ENCODE results near the gene LEUTX. TPM values are rescaled to one million over a fixed set of nuclear protein-coding genes. Genes with fewer than 3 reads are reported as not detected.

The LEUTX gene
- total RNA-seq, 1 donor from 2014 or later, result not detected

- H3K4me3 Mint-ChIP-seq, result no peak overlapping the region
- POLR2A ChIA-PET, result no interaction called here
- DNase-seq (no peak), ATAC-seq (ENCODE audit: low read depth) (no peak)
- H3K4me1 Mint-ChIP-seq, result no peaks in the 10 kb centered on the region
- CTCF ChIA-PET, result no interaction called here
- H3K9me3 Mint-ChIP-seq, result no peaks in the 10 kb centered on the region
- H3K27me3 Mint-ChIP-seq, result peaks cover 22% of the 10 kb centered on the region
- no peak for TF ChIP-seq CTCF (IDR thresholded peaks at IDR 0.05)
- intact Hi-C loops (cut with micrococcal nuclease), result no loop called here
- H3K36me3 Mint-ChIP-seq (ENCODE audit: low read depth), result no peaks in the 10 kb centered on the region
- H3K27ac Mint-ChIP-seq, result no peak overlapping the region
These were observed 42.6 kb upstream of the LEUTX start for GRCh38 chr19:39736088-39736487.

- CTCF ChIA-PET, result no interaction called here
- H3K9me3 Mint-ChIP-seq, result no peaks in the 10 kb centered on the region
- peaks cover 25% of the 10 kb centered on the region for H3K27me3 Mint-ChIP-seq
- no peak overlapping the region for H3K27ac Mint-ChIP-seq
- no peaks in the 10 kb centered on the region for H3K36me3 Mint-ChIP-seq (ENCODE audit: low read depth)
- intact Hi-C loops (cut with micrococcal nuclease), result no loop called here
- no peak overlapping the region for H3K4me3 Mint-ChIP-seq
- no peak for DNase-seq
- H3K4me1 Mint-ChIP-seq, result no peaks in the 10 kb centered on the region
- ATAC-seq (ENCODE audit: low read depth), result no peak
- no peak for TF ChIP-seq CTCF (IDR thresholded peaks at IDR 0.05)
- POLR2A ChIA-PET, result no interaction called here
These were observed 41.3 kb upstream of the LEUTX start for GRCh38 chr19:39737351-39737750.

- CTCF ChIA-PET, result no interaction called here
- intact Hi-C loops (cut with micrococcal nuclease), result no loop called here
- DNase-seq (no peak), ATAC-seq (ENCODE audit: low read depth) (no peak)
- Mint-ChIP-seq H3K27ac (no peak within 1 kb of the TSS), H3K27me3 (peaks cover 29% of the 10 kb centered on the region), H3K4me3 (no peak within 1 kb of the TSS), H3K4me1 (no peaks in the 10 kb centered on the region), H3K36me3 (ENCODE audit: low read depth) (no peaks in the 10 kb centered on the region), H3K9me3 (no peaks in the 10 kb centered on the region)
- TF ChIP-seq CTCF (IDR thresholded peaks at IDR 0.05), result no peak
- POLR2A ChIA-PET, result no interaction called here
These were observed 40.8 kb upstream of the LEUTX start, which contains the start of gene CLC for GRCh38 chr19:39737891-39738290. Gene CLC (minus strand): TSS chr19:39738029. CDS start chr19:39737952, 77 bp downstream.

- ChIA-PET CTCF (no interaction called here), POLR2A (no interaction called here)
- no peak overlapping the region for H3K4me3 Mint-ChIP-seq
- H3K36me3 Mint-ChIP-seq (ENCODE audit: low read depth), result no peaks in the 10 kb centered on the region
- H3K27ac Mint-ChIP-seq, result no peak overlapping the region
- H3K4me1 Mint-ChIP-seq, result no peaks in the 10 kb centered on the region
- no peak for TF ChIP-seq CTCF (IDR thresholded peaks at IDR 0.05)
- intact Hi-C loops (cut with micrococcal nuclease), result no loop called here
- DNase-seq (no peak), ATAC-seq (ENCODE audit: low read depth) (no peak)
- H3K9me3 Mint-ChIP-seq, result no peaks in the 10 kb centered on the region
- H3K27me3 Mint-ChIP-seq, result peaks cover 35% of the 10 kb centered on the region
These were observed 39.8 kb upstream of the LEUTX start for GRCh38 chr19:39738814-39739213.

GRCh38 chr19:39740395-39740794 lies 38.3 kb upstream of the LEUTX start:
- H3K4me3 Mint-ChIP-seq, result no peak overlapping the region
- H3K27ac Mint-ChIP-seq, result no peak overlapping the region
- TF ChIP-seq CTCF (IDR thresholded peaks at IDR 0.05), result no peak
- H3K27me3 Mint-ChIP-seq, result peaks cover 38% of the 10 kb centered on the region
- ATAC-seq (ENCODE audit: low read depth) (no peak), DNase-seq (no peak)
- intact Hi-C loops (cut with micrococcal nuclease), result no loop called here
- H3K9me3 Mint-ChIP-seq, result no peaks in the 10 kb centered on the region
- H3K36me3 Mint-ChIP-seq (ENCODE audit: low read depth), result no peaks in the 10 kb centered on the region
- ChIA-PET POLR2A (no interaction called here), CTCF (no interaction called here)
- no peaks in the 10 kb centered on the region for H3K4me1 Mint-ChIP-seq

Measured in activated B cell treated with CpG ODN at 0.5 μM for 24 hours (primary cell).